HEK293 (cell line): ENCODE data around the gene CCNJL.

Source experiments
- CTCF ChIA-PET: fragments of 350-600 bp; formaldehyde crosslinking; extraction: SDS; loops from one replicate; lab custom pipeline; 2021; ENCODE audit warnings: antibody characterized with exemption; lab: Yijun Ruan, JAX
- POLR2A ChIA-PET: fragments of 300-600 bp; formaldehyde crosslinking; extraction: SDS; loops from one replicate; lab custom pipeline; 2020; ENCODE audit warnings: antibody characterized with exemption, inconsistent platforms; lab: Yijun Ruan, JAX
- H3K27ac ChIP-seq: fragments of 200-500 bp; sonication (Bioruptor generic); 2 replicates; pipeline ENCODE4 v1.5.1; 2014; ENCODE audit warnings: low read depth, low read length, control low read depth, inconsistent platforms; ENCODE audit errors: extremely low read depth
- H3K36me3 ChIP-seq, 2 experiments: fragments of 200-500 bp in 1 of 2; sonication (Bioruptor generic) in 1 of 2; 1 replicate in 1 of 2; 2 replicates in 1 of 2; pipeline ENCODE4 v1.5.1; 2014 to 2017; ENCODE audit warnings: inconsistent platforms in 2 of 2, low read length in 2 of 2; ENCODE audit not compliant: control insufficient read depth in 2 of 2, insufficient read depth in 1 of 2
- H3K4me1 ChIP-seq: fragments of 200-500 bp; sonication (Bioruptor generic); 2 replicates; pipeline ENCODE4 v1.5.1; 2014; ENCODE audit warnings: mild to moderate bottlenecking, low read length, inconsistent platforms; ENCODE audit not compliant: control insufficient read depth, insufficient read depth
- H3K4me3 ChIP-seq: 2 replicates; pipeline ENCODE4 v1.5.1; 2011; ENCODE audit warnings: low read depth, mild to moderate bottlenecking, control low read depth, low read length, moderate library complexity
- H3K9me3 ChIP-seq: fragments of 200-500 bp; sonication (Bioruptor generic); 2 replicates; pipeline ENCODE4 v1.5.1; 2014; ENCODE audit warnings: low read depth, low read length, inconsistent platforms; ENCODE audit not compliant: control insufficient read depth, insufficient read depth
- BCL6B ChIP-seq: fragments of 450-650 bp; formaldehyde crosslinking; IDR thresholded peaks from 2 replicates; pipeline ENCODE4 v1.5.1; 2017; ENCODE audit warnings: missing biosample characterization, missing genetic modification characterization
- CTCF ChIP-seq: fragments of 450-650 bp; formaldehyde crosslinking; IDR thresholded peaks from 2 replicates; pipeline ENCODE4 v1.5.1; 2016; ENCODE audit warnings: missing biosample characterization, missing genetic modification characterization
- GLIS1 ChIP-seq: fragments of 450-650 bp; formaldehyde crosslinking; IDR thresholded peaks from 2 replicates; pipeline ENCODE4 v1.5.1; 2016; ENCODE audit warnings: missing biosample characterization, missing genetic modification characterization
- KLF8 ChIP-seq: fragments of 450-650 bp; formaldehyde crosslinking; IDR thresholded peaks from 2 replicates; pipeline ENCODE4 v1.5.1; 2016; ENCODE audit warnings: missing biosample characterization, missing genetic modification characterization
- REST ChIP-seq: fragments of 450-650 bp; formaldehyde crosslinking; IDR thresholded peaks from 2 replicates; pipeline ENCODE4 v1.5.1; 2016; ENCODE audit warnings: missing biosample characterization, missing genetic modification characterization
- SP2 ChIP-seq: fragments of 450-650 bp; formaldehyde crosslinking; IDR thresholded peaks from 2 replicates; pipeline ENCODE4 v1.5.1; 2016; ENCODE audit warnings: missing biosample characterization, missing genetic modification characterization
- WT1 ChIP-seq: fragments of 450-650 bp; formaldehyde crosslinking; IDR thresholded peaks from 2 replicates; pipeline ENCODE4 v1.5.1; 2016; ENCODE audit warnings: missing biosample characterization, missing genetic modification characterization
- ZBTB1 ChIP-seq: fragments of 450-650 bp; formaldehyde crosslinking; IDR thresholded peaks from 2 replicates; pipeline ENCODE4 v1.5.1; 2016; ENCODE audit warnings: missing biosample characterization, missing genetic modification characterization
- ZBTB10 ChIP-seq: fragments of 450-650 bp; formaldehyde crosslinking; IDR thresholded peaks from 2 replicates; pipeline ENCODE4 v1.5.1; 2016; ENCODE audit warnings: missing biosample characterization, missing genetic modification characterization
- ZBTB17 ChIP-seq: fragments of 450-650 bp; formaldehyde crosslinking; IDR thresholded peaks from 2 replicates; pipeline ENCODE4 v1.5.1; 2016; ENCODE audit warnings: missing biosample characterization, missing genetic modification characterization
- ZNF138 ChIP-seq: fragments of 450-650 bp; formaldehyde crosslinking; IDR thresholded peaks from 2 replicates; pipeline ENCODE4 v1.5.1; 2016; ENCODE audit warnings: missing biosample characterization, missing genetic modification characterization, borderline replicate concordance
- ZNF19 ChIP-seq: fragments of 450-650 bp; formaldehyde crosslinking; IDR thresholded peaks from 2 replicates; pipeline ENCODE4; 2016; ENCODE audit warnings: missing biosample characterization, missing genetic modification characterization, low read depth
- ZNF202 ChIP-seq: fragments of 450-650 bp; formaldehyde crosslinking; IDR thresholded peaks from 2 replicates; pipeline ENCODE4 v1.5.1; 2016; ENCODE audit warnings: missing biosample characterization, missing genetic modification characterization, borderline replicate concordance
- ZNF335 ChIP-seq: fragments of 450-650 bp; formaldehyde crosslinking; conservative IDR thresholded peaks from 2 replicates; pipeline ENCODE4 v1.5.1; 2016; ENCODE audit warnings: missing biosample characterization, missing genetic modification characterization
- ZNF362 ChIP-seq: fragments of 450-650 bp; formaldehyde crosslinking; IDR thresholded peaks from 2 replicates; pipeline ENCODE4 v1.5.1; 2016; ENCODE audit warnings: missing biosample characterization, missing genetic modification characterization
- ZNF366 ChIP-seq: fragments of 450-650 bp; formaldehyde crosslinking; conservative IDR thresholded peaks from 2 replicates; pipeline ENCODE4 v1.5.1; 2016; ENCODE audit warnings: missing biosample characterization, missing genetic modification characterization
- ZNF394 ChIP-seq: fragments of 450-650 bp; formaldehyde crosslinking; IDR thresholded peaks from 2 replicates; pipeline ENCODE4 v1.5.1; 2016; ENCODE audit warnings: missing biosample characterization, missing genetic modification characterization, mild to moderate bottlenecking, moderate library complexity, borderline replicate concordance
- ZNF404 ChIP-seq: fragments of 450-650 bp; formaldehyde crosslinking; IDR thresholded peaks from 2 replicates; pipeline ENCODE4 v1.5.1; 2017; ENCODE audit warnings: missing biosample characterization, missing genetic modification characterization
- ZNF560 ChIP-seq: fragments of 450-650 bp; formaldehyde crosslinking; IDR thresholded peaks from 2 replicates; pipeline ENCODE4 v1.5.1; 2017; ENCODE audit warnings: missing biosample characterization, missing genetic modification characterization, borderline replicate concordance
- ZNF626 ChIP-seq: fragments of 450-650 bp; sonication (Bioruptor Pico); formaldehyde crosslinking; IDR thresholded peaks from 2 replicates; pipeline ENCODE4 v1.5.1; 2018; ENCODE audit warnings: missing biosample characterization, missing genetic modification characterization, inconsistent platforms
- ZNF670 ChIP-seq: fragments of 450-650 bp; formaldehyde crosslinking; IDR thresholded peaks from 2 replicates; pipeline ENCODE4 v1.5.1; 2016; ENCODE audit warnings: missing biosample characterization, missing genetic modification characterization, low read depth
- ZNF692 ChIP-seq: fragments of 450-650 bp; formaldehyde crosslinking; IDR thresholded peaks from 2 replicates; pipeline ENCODE4 v1.5.1; 2016; ENCODE audit warnings: missing biosample characterization, missing genetic modification characterization
- ZNF843 ChIP-seq: fragments of 450-650 bp; formaldehyde crosslinking; IDR thresholded peaks from 2 replicates; pipeline ENCODE4 v1.5.1; 2016; ENCODE audit warnings: missing biosample characterization, missing genetic modification characterization

CCNJL gene

GRCh38 chr5:160315968-160316367 lies 3.6 kb upstream of the CCNJL start (continued):
- TF ChIP-seq ZNF19 (no peak), ZNF404 (tag by site-specific recombination) (no peak), REST (tag by site-specific recombination) (no peak), ZBTB1 (tag by site-specific recombination) (no peak), WT1 (tag by site-specific recombination) (no peak), BCL6B (tag by site-specific recombination) (no peak), KLF8 (tag by site-specific recombination) (no peak), ZNF560 (tag by site-specific recombination) (no peak), SP2 (tag by site-specific recombination) (no peak)

- H3K9me3 ChIP-seq: no peaks in the 10 kb centered on the region
- H3K4me3 ChIP-seq: peak overlapping the region; percentile 63
- peak overlapping the region; percentile 48; the same call in 1 of the 2 replicates for H3K27ac ChIP-seq
- CTCF ChIA-PET: interaction anchor here (0.7 kb wide), 1 partner anchor 87 kb away, joined by 4 read pairs; no protein-coding TSS in a partner anchor
- POLR2A ChIA-PET: interaction anchor here (0.6 kb wide), 1 partner anchor 11 kb away, joined by 5 read pairs; no protein-coding TSS in a partner anchor
- H3K36me3 ChIP-seq: no peaks in the 10 kb centered on the region
- H3K4me1 ChIP-seq: no peaks in the 10 kb centered on the region; the same call in 1 of the 2 replicates
- TF ChIP-seq ZNF366 (0 out of 2 replicates have a peak, but pooled peaks have one; percentile 0), GLIS1 (tag by site-specific recombination) (0 out of 2 replicates have a peak, but pooled peaks have one; percentile 1), ZNF843 (tag by site-specific recombination) (no peak), ZBTB10 (tag by site-specific recombination) (no peak), ZNF202 (tag by site-specific recombination) (no peak), ZNF670 (tag by site-specific recombination) (no peak), ZNF362 (tag by site-specific recombination) (peak; percentile 3; the same call in 1 of the 2 replicates), ZNF692 (no peak), ZNF335 (peak; percentile 23), ZNF394 (tag by site-specific recombination) (0 out of 2 replicates have a peak, but pooled peaks have one; percentile 0), ZBTB17 (tag by site-specific recombination) (peak; percentile 9; the same call in 1 of the 2 replicates), CTCF (0 out of 2 replicates have a peak, but pooled peaks have one; percentile 4), ZNF626 (no peak), ZNF138 (tag by site-specific recombination) (no peak)
Observed at GRCh38 chr5:160312960-160313727, 780 bp upstream of the CCNJL start.
